GM13977 (cell line): ENCODE results near the gene ODF4.

ENCODE experiments used
- DNase-seq: peaks from one replicate; pipeline ENCODE4 v3.0.0; 2012; ENCODE audit warnings: low spot score
- CTCF ChIP-seq: IDR thresholded peaks from 2 replicates; pipeline ENCODE4 v1.5.1; 2012; ENCODE audit warnings: mild to moderate bottlenecking, control low read depth; ENCODE audit not compliant: insufficient read depth; ENCODE audit errors: extremely low read depth, missing control alignments
- in situ Hi-C: fragments of 300-500 bp; cut with MboI; formaldehyde crosslinking; loops from one replicate; pipeline ENCODE4 v1.12.0; 2022; ENCODE audit warnings: low sequenced_read_pairs, low pct_unique_long_range_greater_than_20kb, mixed read lengths, inconsistent platforms; ENCODE audit not compliant: unreplicated experiment

The ODF4 gene

GRCh38 chr17:8382052-8382879 is 42.6 kb downstream of the ODF4 start:
- DNase-seq, result no peak
- in situ Hi-C loops, result no loop called here
- TF ChIP-seq CTCF, result no peak

GRCh38 chr17:8382880-8383142 is 43.2 kb downstream of the ODF4 start:
- in situ Hi-C loops, result no loop called here
- TF ChIP-seq CTCF, result no peak
- DNase-seq, result no peak

- peak; percentile 96 for DNase-seq
- in situ Hi-C loops, result no loop called here
- TF ChIP-seq CTCF, result peak; percentile 91
Observed at GRCh38 chr17:8383143-8383822, 43.6 kb downstream of the ODF4 start, which contains the start of gene RPL26. TSS of gene RPL26 (minus strand) at chr17:8383193. CDS start at chr17:8382310, 883 bp downstream.

GRCh38 chr17:8384801-8385378 is 45.2 kb downstream of the ODF4 start:
- no peak for DNase-seq
- in situ Hi-C loops, result no loop called here
- no peak for TF ChIP-seq CTCF

- no peak for DNase-seq
- in situ Hi-C loops, result no loop called here
- TF ChIP-seq CTCF, result no peak
Observed at GRCh38 chr17:8386841-8387240, 47.2 kb downstream of the ODF4 start.

- no peak for DNase-seq
- in situ Hi-C loops, result no loop called here
- TF ChIP-seq CTCF, result no peak
Observed at GRCh38 chr17:8387914-8388651, 48.4 kb downstream of the ODF4 start.
